Measurements from ENCODE around the gene LTBP4.

DNA sequence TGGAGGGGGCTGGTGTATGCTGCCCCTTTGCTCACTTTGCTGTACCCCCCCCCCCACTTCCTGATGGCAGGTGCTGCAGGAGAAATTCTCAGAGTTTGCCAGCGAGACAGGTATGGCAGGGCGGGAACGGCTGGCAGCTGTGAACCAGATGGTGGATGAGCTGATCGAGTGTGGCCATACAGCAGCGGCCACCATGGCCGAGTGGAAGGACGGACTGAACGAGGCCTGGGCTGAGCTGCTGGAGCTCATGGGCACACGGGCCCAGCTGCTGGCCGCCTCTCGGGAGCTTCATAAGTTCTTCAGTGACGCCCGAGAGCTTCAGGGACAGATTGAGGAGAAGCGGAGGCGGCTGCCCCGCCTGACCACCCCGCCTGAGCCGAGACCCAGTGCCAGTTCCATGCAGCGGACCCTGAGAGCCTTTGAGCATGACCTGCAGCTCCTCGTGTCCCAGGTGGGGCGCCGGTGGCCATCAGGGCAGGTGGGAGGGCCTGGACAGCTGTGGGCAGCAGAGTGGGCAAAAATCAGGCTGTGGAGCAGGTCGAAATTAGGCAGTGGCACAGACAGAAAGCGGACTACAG, 44.1 kb upstream of the LTBP4 start:
- TF ChIP-seq, protein P1, sequence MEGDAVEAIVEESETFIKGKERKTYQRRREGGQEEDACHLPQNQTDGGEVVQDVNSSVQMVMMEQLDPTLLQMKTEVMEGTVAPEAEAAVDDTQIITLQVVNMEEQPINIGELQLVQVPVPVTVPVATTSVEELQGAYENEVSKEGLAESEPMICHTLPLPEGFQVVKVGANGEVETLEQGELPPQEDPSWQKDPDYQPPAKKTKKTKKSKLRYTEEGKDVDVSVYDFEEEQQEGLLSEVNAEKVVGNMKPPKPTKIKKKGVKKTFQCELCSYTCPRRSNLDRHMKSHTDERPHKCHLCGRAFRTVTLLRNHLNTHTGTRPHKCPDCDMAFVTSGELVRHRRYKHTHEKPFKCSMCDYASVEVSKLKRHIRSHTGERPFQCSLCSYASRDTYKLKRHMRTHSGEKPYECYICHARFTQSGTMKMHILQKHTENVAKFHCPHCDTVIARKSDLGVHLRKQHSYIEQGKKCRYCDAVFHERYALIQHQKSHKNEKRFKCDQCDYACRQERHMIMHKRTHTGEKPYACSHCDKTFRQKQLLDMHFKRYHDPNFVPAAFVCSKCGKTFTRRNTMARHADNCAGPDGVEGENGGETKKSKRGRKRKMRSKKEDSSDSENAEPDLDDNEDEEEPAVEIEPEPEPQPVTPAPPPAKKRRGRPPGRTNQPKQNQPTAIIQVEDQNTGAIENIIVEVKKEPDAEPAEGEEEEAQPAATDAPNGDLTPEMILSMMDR (IDR thresholded peaks at IDR 0.05; ENCODE audit: borderline replicate concordance, extremely low read depth, low read length, poor library complexity, severe bottlenecking) = no peak
- no peak for TF ChIP-seq EZH2 (IDR thresholded peaks at IDR 0.05; ENCODE audit: borderline replicate concordance, low read depth, low read length, severe bottlenecking)
